ENCODE measurements around the gene MEIKIN. TPM values are rescaled to one million over a fixed set of nuclear protein-coding genes. Genes with fewer than 3 reads are reported as not detected.

Gene MEIKIN
- total RNA-seq, 1 experiment from 2014 or later = not detected

DNA sequence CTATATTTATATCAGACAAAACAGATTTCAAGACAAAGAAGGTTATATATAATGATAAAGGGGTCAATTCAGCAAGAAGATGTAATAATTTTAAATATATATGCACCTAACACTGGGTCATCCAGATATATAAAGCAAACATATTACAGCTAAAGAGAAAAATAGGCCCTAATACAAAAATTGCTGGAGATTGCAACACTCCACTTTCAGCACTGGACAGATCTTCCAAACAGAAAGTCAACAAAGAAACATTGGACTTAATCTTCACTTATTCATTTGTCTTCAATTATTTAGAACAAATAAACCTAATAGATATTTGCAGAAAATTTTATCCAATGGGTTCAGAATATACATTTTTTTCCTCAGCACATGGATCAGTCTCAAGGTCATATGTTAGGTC, 45.8 kb downstream of the MEIKIN start:
- Histone ChIP-seq H3K9me2 (ENCODE audit: insufficient read depth) (no peaks in the 10 kb centered on the region), H2AFZ (no peak overlapping the region), H3K36me3 (ENCODE audit: low read depth) (no peaks in the 10 kb centered on the region), H3K4me1 (replicated peaks; ENCODE audit: insufficient read depth) (no peaks in the 10 kb centered on the region), H3K4me2 (no peak overlapping the region), H3F3A (ENCODE audit: insufficient read depth, low read depth) (no peaks in the 10 kb centered on the region), H3K79me2 (ENCODE audit: low read depth) (no peaks in the 10 kb centered on the region), H3K27ac (no peak overlapping the region), H3K27me3 (ENCODE audit: insufficient read depth, low read depth) (peaks cover 37% of the 10 kb centered on the region), H3K4me3 (no peak overlapping the region), H4K20me1 (ENCODE audit: insufficient read depth) (no peaks in the 10 kb centered on the region), H3K9me3 (ENCODE audit: insufficient read depth, low read depth) (no peaks in the 10 kb centered on the region)
- ChIA-PET POLR2A (ENCODE audit: unreplicated experiment) (no interaction called here), CTCF (no interaction called here)
- TF ChIP-seq EZH2 (IDR thresholded peaks at IDR 0.05; ENCODE audit: low read depth) (no peak), CTCF (conservative IDR thresholded peaks at IDR 0.05) (no peak)
- no TSS peak for BruUV-seq (replicated peaks)
- no peak for DNase-seq
- intact Hi-C loops (cut with micrococcal nuclease; ENCODE audit: unreplicated experiment) = no loop called here

- Histone ChIP-seq H3K79me2 (ENCODE audit: low read depth) (no peaks in the 10 kb centered on the region), H3K27me3 (ENCODE audit: insufficient read depth, low read depth) (peaks cover 13% of the 10 kb centered on the region), H3K4me2 (no peak overlapping the region), H3K4me1 (replicated peaks; ENCODE audit: insufficient read depth) (no peaks in the 10 kb centered on the region), H3K36me3 (ENCODE audit: low read depth) (no peaks in the 10 kb centered on the region), H3K9me3 (ENCODE audit: insufficient read depth, low read depth) (no peaks in the 10 kb centered on the region), H2AFZ (no peak overlapping the region), H4K20me1 (ENCODE audit: insufficient read depth) (no peaks in the 10 kb centered on the region), H3F3A (ENCODE audit: insufficient read depth, low read depth) (no peaks in the 10 kb centered on the region), H3K9me2 (ENCODE audit: insufficient read depth) (no peaks in the 10 kb centered on the region; the same call in 1 of the 2 replicates), H3K4me3 (no peak overlapping the region), H3K27ac (no peak overlapping the region)
- TF ChIP-seq EZH2 (IDR thresholded peaks at IDR 0.05; ENCODE audit: low read depth) (no peak), CTCF (conservative IDR thresholded peaks at IDR 0.05) (no peak)
- no peak for DNase-seq
- POLR2A ChIA-PET (ENCODE audit: unreplicated experiment) = no interaction called here
- CTCF ChIA-PET = interaction anchor here (0.6 to 0.7 kb wide), 2 partner anchors 21 to 66 kb away, joined by 4 read pairs; no protein-coding TSS in a partner anchor
- no TSS peak for BruUV-seq (replicated peaks)
- intact Hi-C loops (cut with micrococcal nuclease; ENCODE audit: unreplicated experiment) = no loop called here
These were observed 61.5 kb downstream of the MEIKIN start for GRCh38 chr5:131883984-131884383.

DNA sequence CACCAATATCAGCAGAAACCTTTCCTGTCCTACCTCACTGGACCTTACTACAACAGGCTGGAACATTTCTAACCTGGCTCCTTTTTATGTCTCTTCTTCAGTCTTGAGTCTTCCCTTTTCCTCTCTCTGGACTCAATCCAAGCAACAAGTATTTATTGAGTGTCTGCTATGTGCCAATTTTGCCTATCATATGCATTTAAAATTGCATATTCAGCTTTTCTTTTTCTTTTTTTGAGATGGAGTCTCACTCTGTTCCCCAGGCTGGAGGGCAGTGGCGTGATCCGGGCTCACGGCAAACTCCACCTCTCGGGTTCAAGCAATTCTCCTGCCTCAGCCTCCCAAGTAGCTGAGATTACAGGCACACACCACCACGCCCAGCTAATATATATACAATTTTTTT, 65.8 kb downstream of the MEIKIN start:
- Histone ChIP-seq H4K20me1 (ENCODE audit: insufficient read depth) (no peaks in the 10 kb centered on the region), H3K79me2 (ENCODE audit: low read depth) (no peaks in the 10 kb centered on the region), H3K36me3 (ENCODE audit: low read depth) (no peaks in the 10 kb centered on the region), H3F3A (ENCODE audit: insufficient read depth, low read depth) (no peaks in the 10 kb centered on the region), H3K4me3 (no peak overlapping the region), H3K27me3 (ENCODE audit: insufficient read depth, low read depth) (peaks cover 12% of the 10 kb centered on the region), H3K27ac (no peak overlapping the region), H2AFZ (no peak overlapping the region), H3K4me2 (no peak overlapping the region), H3K9me3 (ENCODE audit: insufficient read depth, low read depth) (no peaks in the 10 kb centered on the region), H3K4me1 (replicated peaks; ENCODE audit: insufficient read depth) (no peaks in the 10 kb centered on the region), H3K9me2 (ENCODE audit: insufficient read depth) (no peaks in the 10 kb centered on the region)
- DNase-seq = no peak
- ChIA-PET POLR2A (ENCODE audit: unreplicated experiment) (no interaction called here), CTCF (no interaction called here)
- BruUV-seq (replicated peaks) = no TSS peak
- intact Hi-C loops (cut with micrococcal nuclease; ENCODE audit: unreplicated experiment) = no loop called here
- TF ChIP-seq EZH2 (IDR thresholded peaks at IDR 0.05; ENCODE audit: low read depth) (no peak), CTCF (conservative IDR thresholded peaks at IDR 0.05) (no peak)

Data from PC-9 (cell line).